Gastrocnemius medialis (tissue), 4 donors: Measurements from ENCODE around the gene CD38. TPM values are rescaled to one million over a fixed set of nuclear protein-coding genes. Genes with fewer than 3 reads are reported as not detected.

Experiments
- ATAC-seq, 2 donors: fragments of 150-250 bp; one replicate each; pipeline ENCODE4 v1.9.1; 2016
- DNase-seq, 2 donors: peaks; one replicate each; pipeline ENCODE4 v3.0.0-alpha.2; 2019
- H3K27ac ChIP-seq, 4 donors: fragments of 200-600 bp; sonication (generic); 1 replicate in 1 of 4; 2 replicates in 3 of 4; pipeline ENCODE4 v1.5.1; 2016 to 2018; ENCODE audit warnings: mild to moderate bottlenecking in 2 of 4, moderate library complexity in 1 of 4
- H3K27me3 ChIP-seq, 3 donors: fragments of 200-600 bp; sonication (generic) in 2 of 3; 1 replicate in 1 of 3; 2 replicates in 2 of 3; pipeline versions ENCODE4 v1.5.1 to v1.6.0; 2016 to 2019; ENCODE audit warnings: mild to moderate bottlenecking in 1 of 3, moderate library complexity in 1 of 3
- H3K36me3 ChIP-seq, 2 donors: fragments of 200-600 bp; sonication (generic) in 1 of 2; one replicate each; pipeline ENCODE4 v1.5.1; 2017 to 2018
- H3K4me1 ChIP-seq, 2 donors: fragments of 200-600 bp; sonication (generic) in 1 of 2; one replicate each; pipeline ENCODE4 v1.5.1; 2016 to 2017; ENCODE audit warnings: mild to moderate bottlenecking in 2 of 2
- H3K4me3 ChIP-seq, 4 donors: fragments of 200-600 bp; sonication (generic) in 3 of 4; 1 replicate in 1 of 4; 2 replicates in 3 of 4; pipeline ENCODE4 v1.5.1; 2016 to 2019; ENCODE audit warnings: mild to moderate bottlenecking in 2 of 4
- H3K9me3 ChIP-seq, 3 donors: fragments of 200-600 bp; sonication (generic) in 2 of 3; 1 replicate in 1 of 3; 2 replicates in 2 of 3; pipeline ENCODE4 v1.5.1; 2016 to 2019
- POLR2A ChIP-seq, 2 donors: fragments of 450-650 bp; IDR thresholded peaks; one replicate each; pipeline ENCODE4 v1.6.1; 2017; ENCODE audit warnings: antibody characterized with exemption in 2 of 2, mild to moderate bottlenecking in 2 of 2, moderate library complexity in 2 of 2
- in situ Hi-C, 4 donors: fragments of 200-750 bp; cut with MboI; loops; one replicate each; pipeline versions ENCODE4 v1.15.0 to v1.8.0; 2017; ENCODE audit warnings: low sequenced_read_pairs in 4 of 4
- intact Hi-C: fragments of 100-400 bp; cut with DNase I; formaldehyde crosslinking; loops from one replicate; pipeline ENCODE4 v1.15.1; 2023; ENCODE audit warnings: low total_unique reads
- total RNA-seq, 4 donors: library from RNA; depleted of rRNA; stranded (reverse); fragments of >200 nt; gene quantifications; one replicate each; pipeline versions ENCODE4 v1.1.0 to v1.2.3, GENCODE V29; 2016
- TF ChIP-seq, protein P1 (sequence below), 5 experiments: fragments of 450-650 bp in 3 of 5; fragments of 200-600 bp in 2 of 5; sonication (generic) in 2 of 5; IDR thresholded peaks in 4 of 5; conservative IDR thresholded peaks in 1 of 5; 1 replicate in 4 of 5; 2 replicates in 1 of 5; pipeline ENCODE4 v1.5.1; 2016 to 2019; ENCODE audit warnings: antibody characterized with exemption in 5 of 5, mild to moderate bottlenecking in 3 of 5, moderate library complexity in 3 of 5

Gene CD38
- total RNA-seq, 4 donors from 2014 or later = 0.73 to 9.0 (median 2.4) TPM

DNA sequence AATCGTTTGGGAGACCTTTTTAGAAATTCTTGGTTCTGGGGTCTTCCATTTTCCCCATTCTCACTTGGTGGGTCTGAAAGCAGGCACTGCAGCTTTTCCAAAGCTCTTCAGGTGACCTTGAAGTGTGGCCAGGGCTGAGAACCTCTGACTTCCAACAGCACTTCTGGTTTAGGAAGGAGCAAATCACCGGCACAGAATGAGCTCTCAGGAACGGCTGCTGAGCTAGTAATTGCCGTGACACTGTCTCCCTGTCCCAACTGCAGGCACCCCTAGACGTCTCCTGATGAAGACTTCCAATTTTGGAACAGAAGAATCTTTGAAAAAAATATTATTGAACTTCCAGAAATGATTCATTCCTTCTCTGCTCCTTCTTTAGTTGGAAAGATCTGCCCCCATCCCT, 31.3 kb downstream of the CD38 start:
- no peaks in the 10 kb centered on the region for H3K9me3 ChIP-seq
- no peak for ATAC-seq
- H3K4me1 ChIP-seq = peaks cover 14 to 42% of the 10 kb centered on the region in 2 donors
- peak overlapping the region; percentile 12 to 34 (median 22) for H3K4me3 ChIP-seq
- H3K36me3 ChIP-seq = no peaks in the 10 kb centered on the region
- H3K27me3 ChIP-seq = no peaks in the 10 kb centered on the region
- peak overlapping the region; percentile 2 to 59 (median 26) for H3K27ac ChIP-seq
- in situ Hi-C loops (loop anchor here (5.0 to 25.0 kb wide), 5 partner anchors 143 to 453 kb away; no protein-coding TSS in a partner anchor), intact Hi-C loops (loop anchor here (10.0 kb wide), 2 partner anchors 305 to 335 kb away; no protein-coding TSS in a partner anchor)
- no peak for DNase-seq
- TF ChIP-seq, protein P1, sequence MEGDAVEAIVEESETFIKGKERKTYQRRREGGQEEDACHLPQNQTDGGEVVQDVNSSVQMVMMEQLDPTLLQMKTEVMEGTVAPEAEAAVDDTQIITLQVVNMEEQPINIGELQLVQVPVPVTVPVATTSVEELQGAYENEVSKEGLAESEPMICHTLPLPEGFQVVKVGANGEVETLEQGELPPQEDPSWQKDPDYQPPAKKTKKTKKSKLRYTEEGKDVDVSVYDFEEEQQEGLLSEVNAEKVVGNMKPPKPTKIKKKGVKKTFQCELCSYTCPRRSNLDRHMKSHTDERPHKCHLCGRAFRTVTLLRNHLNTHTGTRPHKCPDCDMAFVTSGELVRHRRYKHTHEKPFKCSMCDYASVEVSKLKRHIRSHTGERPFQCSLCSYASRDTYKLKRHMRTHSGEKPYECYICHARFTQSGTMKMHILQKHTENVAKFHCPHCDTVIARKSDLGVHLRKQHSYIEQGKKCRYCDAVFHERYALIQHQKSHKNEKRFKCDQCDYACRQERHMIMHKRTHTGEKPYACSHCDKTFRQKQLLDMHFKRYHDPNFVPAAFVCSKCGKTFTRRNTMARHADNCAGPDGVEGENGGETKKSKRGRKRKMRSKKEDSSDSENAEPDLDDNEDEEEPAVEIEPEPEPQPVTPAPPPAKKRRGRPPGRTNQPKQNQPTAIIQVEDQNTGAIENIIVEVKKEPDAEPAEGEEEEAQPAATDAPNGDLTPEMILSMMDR (IDR thresholded peaks at IDR 0.05 in 4 of 5, conservative IDR thresholded peaks at IDR 0.05 in 1 of 5) = no peak
- TF ChIP-seq POLR2A (IDR thresholded peaks at IDR 0.05) = no peak

DNA sequence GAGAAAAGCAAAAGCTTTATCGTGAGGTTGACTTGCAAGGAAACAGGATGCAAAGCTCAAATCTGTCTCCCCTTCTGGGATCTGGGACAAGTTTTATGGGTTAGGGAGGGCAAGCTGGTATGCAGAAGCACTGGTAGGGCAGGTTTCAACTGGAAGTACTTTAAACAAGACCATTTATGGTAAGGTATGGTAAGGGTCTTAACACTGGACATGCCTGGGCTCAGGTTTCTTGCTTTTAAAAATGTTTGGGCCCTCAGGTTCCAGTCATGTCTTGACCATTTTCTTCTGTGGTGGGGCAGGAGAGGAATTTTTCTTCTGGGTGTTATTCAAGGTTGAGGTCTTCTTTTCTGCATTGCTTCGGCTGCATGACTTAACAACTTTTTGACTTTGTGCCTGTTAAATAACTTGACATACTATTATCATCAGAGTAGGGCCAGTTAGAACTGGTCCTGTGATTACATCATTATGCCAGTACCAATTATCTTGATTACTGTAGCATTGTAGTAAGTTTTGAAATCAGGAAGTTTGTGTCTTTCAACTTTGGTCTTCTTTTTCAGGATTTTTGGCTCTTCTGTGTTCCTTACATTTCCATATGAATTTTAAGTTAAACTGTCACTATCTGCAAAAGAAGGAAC, 33.7 kb downstream of the CD38 start:
- H3K4me3 ChIP-seq = no peak overlapping the region
- DNase-seq = no peak
- in situ Hi-C loops = loop anchor here in 1 of 4 donors (25.0 kb wide), 1 partner anchor 450 kb away; no protein-coding TSS in a partner anchor
- peaks cover 5 to 24% of the 10 kb centered on the region in 2 donors for H3K4me1 ChIP-seq
- intact Hi-C loops = no loop called here
- no peaks in the 10 kb centered on the region for H3K27me3 ChIP-seq
- TF ChIP-seq, protein P1 (IDR thresholded peaks at IDR 0.05 in 4 of 5, conservative IDR thresholded peaks at IDR 0.05 in 1 of 5) = no peak
- no peak for TF ChIP-seq POLR2A (IDR thresholded peaks at IDR 0.05)
- H3K27ac ChIP-seq = no peak overlapping the region
- no peak for ATAC-seq
- H3K9me3 ChIP-seq = no peaks in the 10 kb centered on the region
- no peaks in the 10 kb centered on the region for H3K36me3 ChIP-seq

DNA sequence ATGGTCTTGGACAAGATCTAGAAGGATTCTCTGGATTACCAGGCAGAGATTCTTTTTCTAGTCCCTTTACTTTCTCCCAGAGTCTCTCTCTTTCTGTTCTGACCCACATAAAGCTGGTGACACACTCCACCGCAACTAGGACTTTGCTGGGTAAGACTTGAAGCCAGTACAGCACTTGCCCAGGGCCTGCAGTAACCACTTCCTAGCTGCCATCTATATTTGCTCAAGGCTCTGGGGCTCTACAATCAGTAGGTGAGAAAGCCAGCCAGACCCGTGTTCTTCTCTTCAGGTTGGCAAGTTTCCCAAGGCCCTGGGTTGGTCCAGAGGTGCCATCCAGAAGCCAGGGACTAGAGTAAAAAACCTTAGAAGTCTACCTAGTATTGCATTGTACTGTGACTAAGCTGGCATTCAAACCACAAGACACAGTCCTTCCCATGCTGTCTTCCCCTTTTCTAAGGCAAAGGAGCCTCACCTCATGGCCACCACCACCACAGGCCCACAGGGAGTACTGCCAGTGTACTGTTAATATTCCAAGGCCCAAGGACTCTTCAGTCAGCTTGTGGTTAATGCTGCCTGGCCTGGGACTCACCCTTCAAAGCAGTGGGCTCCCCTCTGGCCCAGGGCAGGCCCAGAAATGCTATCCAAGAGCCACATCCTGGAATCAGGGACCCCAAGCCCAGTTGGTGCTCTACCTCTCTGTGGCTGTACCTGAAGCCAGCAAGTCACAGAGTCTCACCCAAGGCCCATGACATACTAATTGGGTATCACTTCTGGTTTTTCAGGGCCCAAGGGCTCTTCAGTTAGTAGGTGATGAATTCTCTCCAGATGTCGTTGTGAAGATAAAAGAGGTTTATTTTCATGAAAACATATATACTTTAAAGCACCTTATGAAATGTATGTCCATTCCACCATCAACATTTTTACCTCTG, 54.7 kb downstream of the CD38 start:
- TF ChIP-seq, protein P1 (IDR thresholded peaks at IDR 0.05 in 4 of 5, conservative IDR thresholded peaks at IDR 0.05 in 1 of 5) = no peak
- no peak for TF ChIP-seq POLR2A (IDR thresholded peaks at IDR 0.05)
- DNase-seq (no peak), ATAC-seq (no peak)
- H3K9me3 ChIP-seq = no peaks in the 10 kb centered on the region
- H3K4me1 ChIP-seq = no peaks in the 10 kb centered on the region
- H3K4me3 ChIP-seq = no peak overlapping the region
- H3K27ac ChIP-seq = no peak overlapping the region
- in situ Hi-C loops (no loop called here), intact Hi-C loops (no loop called here)
- H3K27me3 ChIP-seq = no peaks in the 10 kb centered on the region
- no peaks in the 10 kb centered on the region for H3K36me3 ChIP-seq

DNA sequence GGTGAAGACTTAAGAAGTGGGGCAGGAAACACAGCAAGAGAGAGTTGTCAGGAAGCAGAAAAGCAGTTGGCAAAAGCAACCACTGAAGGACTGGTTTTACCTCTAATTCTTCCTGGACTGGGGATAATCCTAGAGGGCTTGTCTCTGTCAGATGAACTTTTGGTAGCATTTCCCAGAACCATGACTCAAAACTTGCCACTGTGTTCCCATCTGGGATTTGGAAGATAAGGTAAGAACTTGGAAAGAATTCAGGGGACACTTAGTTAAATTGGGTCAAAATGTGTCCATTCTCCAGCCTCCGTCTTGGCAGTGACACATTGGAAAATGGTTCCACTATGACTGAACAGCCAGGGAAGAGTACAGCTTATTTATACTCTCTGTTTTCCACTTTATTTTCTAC, 55.7 kb downstream of the CD38 start:
- H3K27ac ChIP-seq = no peak overlapping the region
- peak; percentile 42 to 58 for ATAC-seq

More for the DNA sequence above, 55.7 kb downstream of the CD38 start:
- Histone ChIP-seq H3K36me3 (no peaks in the 10 kb centered on the region), H3K4me3 (no peak overlapping the region), H3K9me3 (no peaks in the 10 kb centered on the region), H3K4me1 (no peaks in the 10 kb centered on the region), H3K27me3 (no peaks in the 10 kb centered on the region)
- no peak for DNase-seq
- TF ChIP-seq POLR2A (IDR thresholded peaks at IDR 0.05) = no peak
- TF ChIP-seq, protein P1 (IDR thresholded peaks at IDR 0.05 in 4 of 5, conservative IDR thresholded peaks at IDR 0.05 in 1 of 5) = no peak
- in situ Hi-C loops (no loop called here), intact Hi-C loops (no loop called here)
